Activated CD8-positive, alpha-beta memory T cell treated with anti-CD3 and anti-CD28 coated beads for 24 hours (primary cell): ENCODE data around the gene PKLR.
A peak's percentile ranks its signal among the peaks of the same experiment; 100 is the strongest.
"Not testable (repeated sequence)": the region's sequence is repeated elsewhere in the genome, so short reads cannot be mapped to it uniquely, and the experiment has no call there.

Experiments
- DNase-seq: peaks from one replicate; pipeline ENCODE4 v3.0.0-alpha.2; 2020

PKLR gene

GRCh38 chr1:155254228-155254713 lies 47.0 kb downstream of the PKLR start:
- no peak for DNase-seq

GRCh38 chr1:155253797-155254196 lies 47.4 kb downstream of the PKLR start:
- no peak for DNase-seq

- DNase-seq: no peak
These were observed 48.0 kb downstream of the PKLR start for GRCh38 chr1:155253208-155253607.

GRCh38 chr1:155251566-155251965 lies 49.7 kb downstream of the PKLR start:
- no peak for DNase-seq

- peak; percentile 99 for DNase-seq
These were observed 50.4 kb downstream of the PKLR start for GRCh38 chr1:155250633-155251449.

- no peak for DNase-seq
These were observed 51.0 kb downstream of the PKLR start for GRCh38 chr1:155250246-155250632.

GRCh38 chr1:155247667-155248553 lies 53.3 kb downstream of the PKLR start:
- no peak for DNase-seq

GRCh38 chr1:155246796-155247195 lies 54.4 kb downstream of the PKLR start:
- not testable (repeated sequence) for DNase-seq

GRCh38 chr1:155245163-155245524 lies 56.1 kb downstream of the PKLR start:
- DNase-seq: no peak

- DNase-seq: peak; percentile 96
These were observed 56.7 kb downstream of the PKLR start for GRCh38 chr1:155244368-155245162.

- DNase-seq: no peak
These were observed 58.4 kb downstream of the PKLR start for GRCh38 chr1:155242805-155243358.

GRCh38 chr1:155241841-155242264 lies 59.4 kb downstream of the PKLR start:
- no peak for DNase-seq

- peak; percentile 79 for DNase-seq
These were observed 60.1 kb downstream of the PKLR start for GRCh38 chr1:155241069-155241679.
